Activated CD8-positive, alpha-beta memory T cell treated with anti-CD3 and anti-CD28 coated beads, Interleukin-2, amount 50 U/mL, for 4 hours (primary cell): ENCODE results near the gene ACR.
A peak's percentile ranks its signal among the peaks of the same experiment; 100 is the strongest.

Experiments used
- DNase-seq: peaks from one replicate; pipeline ENCODE4 v3.0.0-alpha.2; 2020

ACR gene

GRCh38 chr22:50737728-50738648 is at the start of gene ACR:
ACR (plus strand) TSS chr22:50738204; CDS start chr22:50738236, 32 bp downstream.
- DNase-seq, result peak; percentile 10

- DNase-seq, result peak; percentile 11
Observed at GRCh38 chr22:50688448-50688847, 49.6 kb upstream of the ACR start.

- no peak for DNase-seq
Observed at GRCh38 chr22:50691521-50691920, 46.5 kb upstream of the ACR start.

GRCh38 chr22:50693462-50693861 is 44.5 kb upstream of the ACR start:
- no peak for DNase-seq

GRCh38 chr22:50694099-50694605 is 43.9 kb upstream of the ACR start:
- no peak for DNase-seq

- DNase-seq, result no peak
Observed at GRCh38 chr22:50694766-50695420, 43.1 kb upstream of the ACR start.

GRCh38 chr22:50695421-50696250 is 42.4 kb upstream of the ACR start:
- DNase-seq, result no peak

GRCh38 chr22:50696251-50696798 is 41.7 kb upstream of the ACR start:
- no peak for DNase-seq

- DNase-seq, result no peak
Observed at GRCh38 chr22:50696799-50697561, 41.0 kb upstream of the ACR start.

GRCh38 chr22:50697667-50698506 is 40.1 kb upstream of the ACR start:
- no peak for DNase-seq

GRCh38 chr22:50698546-50698945 is 39.5 kb upstream of the ACR start:
- DNase-seq, result no peak

GRCh38 chr22:50699001-50699755 is 38.8 kb upstream of the ACR start:
- DNase-seq, result no peak

- DNase-seq, result no peak
Observed at GRCh38 chr22:50699756-50700386, 38.1 kb upstream of the ACR start.

- no peak for DNase-seq
Observed at GRCh38 chr22:50700387-50701075, 37.5 kb upstream of the ACR start.

GRCh38 chr22:50701076-50701419 is 37.0 kb upstream of the ACR start:
- DNase-seq, result no peak

- DNase-seq, result no peak
Observed at GRCh38 chr22:50701428-50702154, 36.4 kb upstream of the ACR start.

GRCh38 chr22:50702261-50702671 is 35.7 kb upstream of the ACR start:
- no peak for DNase-seq
